Measurements from ENCODE around the gene MYL9. TPM values are rescaled to one million over a fixed set of nuclear protein-coding genes. Genes with fewer than 3 reads are reported as not detected.
A peak's percentile ranks its signal among the peaks of the same experiment; 100 is the strongest.

Gene MYL9
- total RNA-seq, 1 donor = 135 TPM

DNA sequence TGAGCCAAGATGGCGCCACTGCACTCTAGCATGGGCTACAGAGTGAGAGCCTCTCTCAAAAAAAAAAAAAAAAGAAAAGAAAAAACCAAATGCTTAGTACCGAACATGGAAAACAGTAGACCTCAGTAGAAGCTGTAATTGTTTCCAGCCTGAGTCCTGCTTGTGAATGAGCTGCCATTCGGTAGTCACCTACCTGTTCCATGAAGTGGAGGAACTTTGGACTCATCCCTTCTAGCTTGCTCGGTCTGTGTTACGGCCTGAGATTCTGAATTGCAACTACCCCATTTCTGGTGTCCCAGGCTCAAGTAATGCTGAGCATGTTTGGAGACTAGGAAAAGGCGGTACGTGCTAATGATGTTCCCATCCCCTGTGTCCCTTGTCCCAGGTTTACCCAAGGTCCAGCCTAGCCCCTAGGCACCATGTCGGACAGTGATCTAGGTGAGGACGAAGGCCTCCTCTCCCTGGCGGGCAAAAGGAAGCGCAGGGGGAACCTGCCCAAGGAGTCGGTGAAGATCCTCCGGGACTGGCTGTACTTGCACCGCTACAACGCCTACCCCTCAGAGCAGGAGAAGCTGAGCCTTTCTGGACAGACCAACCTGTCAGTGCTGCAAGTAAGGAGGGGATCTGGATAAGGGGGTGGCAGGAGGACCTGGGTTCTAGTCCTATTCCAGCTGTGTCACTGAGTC is 37.2 kb downstream of the MYL9 start:
- Histone ChIP-seq H4K20me1 (ENCODE audit: insufficient read depth, low read length) (peaks cover 28% of the 10 kb centered on the region), H3K9me3 (ENCODE audit: low read depth, low read length) (no peaks in the 10 kb centered on the region), H3K27ac (ENCODE audit: low read depth, low read length) (no peak overlapping the region), H2AFZ (ENCODE audit: low read length) (no peak overlapping the region), H3K4me3 (ENCODE audit: insufficient read depth, low read length) (no peak overlapping the region), H3K36me3 (ENCODE audit: insufficient read depth, low read length) (peaks cover 9% of the 10 kb centered on the region), H3K27me3 (ENCODE audit: insufficient read depth, low read length) (no peaks in the 10 kb centered on the region), H3K4me1 (ENCODE audit: insufficient read depth, low read length) (peaks cover 11% of the 10 kb centered on the region), H3K79me2 (ENCODE audit: insufficient read depth, low read length) (peaks cover 13% of the 10 kb centered on the region), H3K4me2 (ENCODE audit: insufficient read depth, low read length) (no peak overlapping the region)
- no peak for TF ChIP-seq CTCF (IDR thresholded peaks at IDR 0.05; ENCODE audit: extremely low read depth, low read depth, low read length)
- peak; percentile 62 for DNase-seq (ENCODE audit: insufficient read length, low spot score, missing footprints)

DNA sequence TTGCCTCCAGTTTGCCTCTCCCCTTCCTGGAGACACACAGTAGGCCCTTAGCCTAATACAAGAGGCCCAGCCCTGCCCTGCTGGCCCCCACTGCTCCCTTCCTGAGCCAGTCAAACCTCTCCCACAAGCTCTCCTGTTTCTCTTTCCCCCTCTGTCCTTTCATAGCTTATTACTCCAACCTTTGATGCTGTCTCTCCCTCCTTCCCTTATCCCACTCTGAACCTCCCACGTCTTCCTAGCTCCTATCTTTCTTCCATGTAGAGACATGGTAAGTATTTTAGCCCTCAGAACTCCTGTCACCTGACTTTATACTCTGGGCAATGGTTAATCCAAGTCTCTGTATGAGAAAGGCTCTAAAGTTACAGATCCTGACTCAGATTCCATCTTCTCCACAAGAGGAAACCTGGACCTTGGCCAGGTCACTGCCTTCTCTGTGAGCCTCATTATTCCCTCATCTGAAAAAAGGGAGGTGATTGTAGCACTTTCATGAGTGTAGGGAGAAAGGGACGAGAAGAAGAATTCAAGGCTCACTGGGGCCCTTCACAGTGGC is 38.8 kb downstream of the MYL9 start:
- H3K4me2 ChIP-seq (ENCODE audit: insufficient read depth, low read length) = no peak overlapping the region
- no peak overlapping the region for H3K27ac ChIP-seq (ENCODE audit: low read depth, low read length)
- no peak overlapping the region for H2AFZ ChIP-seq (ENCODE audit: low read length)
- peaks cover 13% of the 10 kb centered on the region for H3K79me2 ChIP-seq (ENCODE audit: insufficient read depth, low read length)
- H3K4me1 ChIP-seq (ENCODE audit: insufficient read depth, low read length) = peaks cover 9% of the 10 kb centered on the region
- peak; percentile 84 for DNase-seq (ENCODE audit: insufficient read length, low spot score, missing footprints)
- no peaks in the 10 kb centered on the region for H3K9me3 ChIP-seq (ENCODE audit: low read depth, low read length)
- peaks cover 9% of the 10 kb centered on the region for H3K36me3 ChIP-seq (ENCODE audit: insufficient read depth, low read length)
- peaks cover 28% of the 10 kb centered on the region for H4K20me1 ChIP-seq (ENCODE audit: insufficient read depth, low read length)
- no peak overlapping the region for H3K4me3 ChIP-seq (ENCODE audit: insufficient read depth, low read length)
- H3K27me3 ChIP-seq (ENCODE audit: insufficient read depth, low read length) = no peaks in the 10 kb centered on the region
- TF ChIP-seq CTCF (IDR thresholded peaks at IDR 0.05; ENCODE audit: extremely low read depth, low read depth, low read length) = no peak

DNA sequence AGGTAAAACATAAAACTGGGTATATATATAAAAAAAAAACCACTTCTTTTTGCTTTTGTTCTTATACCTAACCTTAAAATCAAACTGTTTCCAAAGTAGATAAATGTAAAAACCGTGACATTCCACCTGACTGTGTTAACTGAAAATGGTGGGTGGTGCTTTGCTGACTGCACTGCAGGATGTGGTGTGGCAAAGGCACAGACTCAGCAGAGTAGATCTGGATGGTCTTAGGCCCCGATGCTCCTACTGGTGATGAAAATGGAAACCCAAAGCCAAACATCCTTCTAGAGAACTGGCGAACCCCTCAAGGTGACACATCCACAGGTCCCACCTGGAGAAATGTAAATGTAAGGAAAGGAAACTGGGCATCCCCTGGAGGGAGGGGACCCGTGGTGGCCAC is 41.0 kb downstream of the MYL9 start:
- no peak for TF ChIP-seq CTCF (IDR thresholded peaks at IDR 0.05; ENCODE audit: extremely low read depth, low read depth, low read length)
- peaks cover 23% of the 10 kb centered on the region for H4K20me1 ChIP-seq (ENCODE audit: insufficient read depth, low read length)
- H3K9me3 ChIP-seq (ENCODE audit: low read depth, low read length) = no peaks in the 10 kb centered on the region

DNA sequence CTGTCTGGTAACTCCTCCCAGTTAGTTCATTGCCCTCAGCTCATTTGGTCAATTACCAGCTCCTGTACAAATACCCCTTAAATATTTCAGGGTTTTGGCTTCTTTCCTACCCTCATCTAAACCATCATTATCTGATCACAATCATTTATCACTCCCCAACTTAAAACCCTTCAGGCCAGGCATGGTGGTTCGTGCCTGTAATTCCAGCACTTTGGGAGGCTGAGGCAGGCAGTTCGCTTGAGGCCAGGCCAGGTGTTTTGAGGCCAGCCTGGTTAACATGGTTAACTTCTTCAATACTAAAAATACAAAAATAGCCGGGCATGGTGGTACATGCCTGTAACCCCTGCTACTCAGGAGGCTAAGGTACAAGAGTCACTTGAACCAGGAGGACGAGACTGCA is 41.5 kb downstream of the MYL9 start:
- Histone ChIP-seq H2AFZ (ENCODE audit: low read length) (no peak overlapping the region), H3K36me3 (ENCODE audit: insufficient read depth, low read length) (peaks cover 9% of the 10 kb centered on the region), H3K27me3 (ENCODE audit: insufficient read depth, low read length) (no peaks in the 10 kb centered on the region), H3K27ac (ENCODE audit: low read depth, low read length) (no peak overlapping the region), H3K4me2 (ENCODE audit: insufficient read depth, low read length) (no peak overlapping the region), H3K4me1 (ENCODE audit: insufficient read depth, low read length) (peaks cover 11% of the 10 kb centered on the region), H3K9me3 (ENCODE audit: low read depth, low read length) (no peaks in the 10 kb centered on the region), H4K20me1 (ENCODE audit: insufficient read depth, low read length) (peaks cover 24% of the 10 kb centered on the region), H3K4me3 (ENCODE audit: insufficient read depth, low read length) (no peak overlapping the region), H3K79me2 (ENCODE audit: insufficient read depth, low read length) (peaks cover 5% of the 10 kb centered on the region)
- TF ChIP-seq CTCF (IDR thresholded peaks at IDR 0.05; ENCODE audit: extremely low read depth, low read depth, low read length) = no peak
- DNase-seq (ENCODE audit: insufficient read length, low spot score, missing footprints) = no peak

More for the DNA sequence above, 41.0 kb downstream of the MYL9 start:
- Histone ChIP-seq H3K4me1 (ENCODE audit: insufficient read depth, low read length) (peaks cover 11% of the 10 kb centered on the region), H3K27me3 (ENCODE audit: insufficient read depth, low read length) (no peaks in the 10 kb centered on the region), H2AFZ (ENCODE audit: low read length) (no peak overlapping the region), H3K4me3 (ENCODE audit: insufficient read depth, low read length) (no peak overlapping the region), H3K36me3 (ENCODE audit: insufficient read depth, low read length) (peaks cover 9% of the 10 kb centered on the region), H3K27ac (ENCODE audit: low read depth, low read length) (no peak overlapping the region), H3K79me2 (ENCODE audit: insufficient read depth, low read length) (peaks cover 6% of the 10 kb centered on the region), H3K4me2 (ENCODE audit: insufficient read depth, low read length) (no peak overlapping the region)
- DNase-seq (ENCODE audit: insufficient read length, low spot score, missing footprints) = no peak
